Measurements from ENCODE around the gene SLC44A5. TPM values are rescaled to one million over a fixed set of nuclear protein-coding genes. Genes with fewer than 3 reads are reported as not detected.
"Not testable (repeated sequence)": the region's sequence is repeated elsewhere in the genome, so short reads cannot be mapped to it uniquely, and the experiment has no call there.

SLC44A5 gene
- total RNA-seq, 4 donors from 2014 or later = 0.11 to 2.0 (median 0.87) TPM

GRCh38 chr1:75373542-75374159, 237.3 kb downstream of the SLC44A5 start:
- Histone ChIP-seq H3K36me3 (no peaks in the 10 kb centered on the region), H3K27ac (no peak overlapping the region), H3K27me3 (no peaks in the 10 kb centered on the region), H3K4me1 (no peaks in the 10 kb centered on the region), H3K4me3 (replicated peaks in 1 of 3) (no peak overlapping the region), H3K9me3 (no peaks in the 10 kb centered on the region)
- no peak for TF ChIP-seq CTCF (IDR thresholded peaks at IDR 0.05)
- TF ChIP-seq POLR2A (IDR thresholded peaks at IDR 0.05) = no peak
- intact Hi-C loops (cut with DNase I) = no loop called here
- no peak for DNase-seq
- WGBS, 2 donors = 87 to 91% methylated on average over 3 to 4 of the region's 5 CpGs

GRCh38 chr1:75366595-75366994, 244.3 kb downstream of the SLC44A5 start:
- Histone ChIP-seq H3K4me1 (no peaks in the 10 kb centered on the region), H3K4me3 (replicated peaks in 1 of 3) (no peak overlapping the region), H3K27me3 (no peaks in the 10 kb centered on the region), H3K36me3 (no peaks in the 10 kb centered on the region), H3K9me3 (no peaks in the 10 kb centered on the region), H3K27ac (no peak overlapping the region)
- WGBS, 2 donors = 93 to 94% methylated on average over 1 of the region's 1 CpG
- no peak for DNase-seq
- intact Hi-C loops (cut with DNase I) = no loop called here
- TF ChIP-seq POLR2A (IDR thresholded peaks at IDR 0.05) = no peak
- no peak for TF ChIP-seq CTCF (IDR thresholded peaks at IDR 0.05)

GRCh38 chr1:75361260-75361659, 249.7 kb downstream of the SLC44A5 start:
- no peaks in the 10 kb centered on the region for H3K27me3 ChIP-seq
- H3K9me3 ChIP-seq = no peaks in the 10 kb centered on the region
- H3K27ac ChIP-seq = no peak overlapping the region
- no peaks in the 10 kb centered on the region for H3K4me1 ChIP-seq
- no peak for DNase-seq
- WGBS, 2 donors = 84 to 88% methylated on average over 2 of the region's 2 CpGs
- no peak for TF ChIP-seq CTCF (IDR thresholded peaks at IDR 0.05)
- TF ChIP-seq POLR2A (IDR thresholded peaks at IDR 0.05) = no peak
- H3K36me3 ChIP-seq = no peaks in the 10 kb centered on the region
- intact Hi-C loops (cut with DNase I) = no loop called here
- H3K4me3 ChIP-seq (replicated peaks in 1 of 3) = no peak overlapping the region

- H3K9me3 ChIP-seq; H3K36me3 ChIP-seq; H3K27ac ChIP-seq; H3K4me3 ChIP-seq (replicated peaks in 1 of 3); DNase-seq; H3K27me3 ChIP-seq; H3K4me1 ChIP-seq; intact Hi-C loops (cut with DNase I): not testable (repeated sequence)
- 83 to 85% methylated on average over 6 of the region's 6 CpGs for WGBS, 2 donors
Observed at GRCh38 chr1:75354267-75354666, 256.6 kb downstream of the SLC44A5 start.

GRCh38 chr1:75353051-75353450, 257.9 kb downstream of the SLC44A5 start:
- 61 to 77% methylated on average over 2 of the region's 2 CpGs for WGBS, 2 donors
- Histone ChIP-seq H3K27ac (no peak overlapping the region), H3K4me1 (no peaks in the 10 kb centered on the region), H3K27me3 (no peaks in the 10 kb centered on the region), H3K9me3 (no peaks in the 10 kb centered on the region), H3K36me3 (no peaks in the 10 kb centered on the region), H3K4me3 (replicated peaks in 1 of 3) (no peak overlapping the region)
- DNase-seq = no peak
- intact Hi-C loops (cut with DNase I) = no loop called here
- TF ChIP-seq POLR2A (IDR thresholded peaks at IDR 0.05) (no peak), CTCF (IDR thresholded peaks at IDR 0.05) (no peak)

All from thyroid gland (tissue), 4 donors.